Measurements from ENCODE around the gene FN3KRP. TPM values are rescaled to one million over a fixed set of nuclear protein-coding genes. Genes with fewer than 3 reads are reported as not detected.

FN3KRP gene
- total and polyA plus RNA-seq, 2 of the 13 experiments (the other 11 are each of a cell fraction or from before 2014, with no cell fraction given) = 22.4 to 28.2 TPM

GRCh38 chr17:82698974-82699442, 17.5 kb upstream of the FN3KRP start (continued):
- TF ChIP-seq TARDBP (CRISPR knock-in tag; IDR thresholded peaks at IDR 0.05) (no peak), ZBTB39 (CRISPR knock-in tag; IDR thresholded peaks at IDR 0.05) (no peak), ZNF335 (CRISPR knock-in tag; IDR thresholded peaks at IDR 0.05) (no peak), RBM39 (IDR thresholded peaks at IDR 0.05; ENCODE audit: low read depth, low read length, poor library complexity, severe bottlenecking) (peak; percentile 19), CTCF (CRISPR knock-in tag; IDR thresholded peaks at IDR 0.05) (no peak), ARHGAP35 (CRISPR knock-in tag; IDR thresholded peaks at IDR 0.05; ENCODE audit: borderline replicate concordance) (peak; percentile 53; the same call in 1 of the 2 replicates), CSRNP2 (CRISPR knock-in tag; conservative IDR thresholded peaks at IDR 0.05; ENCODE audit: low read depth) (no peak), ZNF282 (IDR thresholded peaks at IDR 0.05; ENCODE audit: partially characterized antibody) (no peak), ZEB1 (IDR thresholded peaks at IDR 0.05; ENCODE audit: insufficient replicate concordance, low read depth) (no peak), ZNF264 (CRISPR knock-in tag; IDR thresholded peaks at IDR 0.05) (no peak), TIGD3 (CRISPR knock-in tag; IDR thresholded peaks at IDR 0.05; ENCODE audit: borderline replicate concordance) (0 out of 2 replicates have a peak, but pooled peaks have one; percentile 40), ZNF337 (CRISPR knock-in tag; IDR thresholded peaks at IDR 0.05; ENCODE audit: borderline replicate concordance, low read depth) (no peak), ZNF503 (CRISPR knock-in tag; IDR thresholded peaks at IDR 0.05) (no peak), BCL6 (CRISPR knock-in tag; IDR thresholded peaks at IDR 0.05) (no peak), ZNF709 (CRISPR knock-in tag; IDR thresholded peaks at IDR 0.05) (no peak), KDM5B (CRISPR knock-in tag; IDR thresholded peaks at IDR 0.05; ENCODE audit: borderline replicate concordance) (peak; percentile 72; the same call in 1 of the 2 replicates)
